ENCODE results near the gene PROKR1.
A peak's percentile ranks its signal among the peaks of the same experiment; 100 is the strongest.
"Not testable (repeated sequence)": the region's sequence is repeated elsewhere in the genome, so short reads cannot be mapped to it uniquely, and the experiment has no call there.

Gene PROKR1

GRCh38 chr2:68643011-68643873 is at the start of gene PROKR1:
Gene PROKR1 (plus strand): TSS chr2:68643579. CDS start chr2:68645822, 2,243 bp downstream.
- DNase-seq = peak; percentile 57

DNA sequence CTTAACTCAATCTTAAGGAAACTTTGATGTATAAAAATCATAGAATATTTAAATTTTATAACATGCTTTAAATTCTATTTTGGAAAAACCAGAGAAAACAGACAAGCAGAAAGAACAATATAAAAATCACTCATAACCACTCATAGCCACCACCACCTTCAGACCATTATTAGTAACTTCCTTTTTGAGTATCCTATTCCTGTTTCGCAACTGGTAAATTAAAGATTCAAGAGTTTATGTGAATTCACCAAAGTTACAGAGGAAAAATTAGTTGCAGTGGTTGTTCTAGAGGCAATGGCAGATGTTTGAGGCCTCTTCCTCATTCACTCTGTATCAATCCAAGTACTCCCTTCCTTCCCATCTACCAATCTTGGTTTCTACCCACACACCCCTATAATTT is 49.3 kb upstream of the PROKR1 start:
- DNase-seq = no peak

GRCh38 chr2:68594674-68595492 is 48.5 kb upstream of the PROKR1 start:
- no peak for DNase-seq

GRCh38 chr2:68595493-68595785 is 47.9 kb upstream of the PROKR1 start:
- DNase-seq = not testable (repeated sequence)

DNA sequence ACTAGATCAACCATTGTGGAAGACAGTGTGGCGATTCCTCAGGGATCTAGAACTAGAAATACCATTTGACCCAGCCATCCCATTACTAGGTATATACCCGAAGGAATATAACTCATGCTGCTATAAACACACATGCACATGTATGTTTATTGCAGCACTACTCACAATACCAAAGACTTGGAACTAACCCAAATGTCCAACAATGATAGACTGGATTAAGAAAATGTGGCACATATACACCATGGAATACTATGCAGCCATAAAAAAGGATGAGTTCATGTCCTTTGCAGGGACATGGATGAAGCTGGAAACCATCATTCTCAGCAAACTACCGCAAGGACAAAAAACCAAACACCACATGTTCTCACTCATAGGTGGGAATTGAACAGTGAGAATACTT is 42.9 kb upstream of the PROKR1 start:
- not testable (repeated sequence) for DNase-seq

DNA sequence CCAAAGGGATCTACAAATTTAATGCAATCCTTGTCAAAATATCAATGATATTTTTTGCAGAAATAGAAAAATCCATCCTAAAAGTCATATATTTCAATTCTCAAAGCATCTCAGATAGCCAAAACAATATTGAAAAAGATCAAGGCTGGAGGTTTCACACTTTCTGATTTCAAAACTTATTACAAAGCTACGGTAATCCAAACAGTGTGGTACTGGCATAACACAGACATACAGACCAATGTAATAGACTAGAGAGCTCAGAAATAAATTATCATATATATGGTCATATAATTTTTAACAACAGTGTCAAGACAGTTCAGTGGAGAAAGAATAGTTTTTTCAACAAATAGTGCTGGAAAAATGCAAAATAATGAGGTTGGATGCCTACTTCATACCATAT is 40.3 kb upstream of the PROKR1 start:
- no peak for DNase-seq

DNA sequence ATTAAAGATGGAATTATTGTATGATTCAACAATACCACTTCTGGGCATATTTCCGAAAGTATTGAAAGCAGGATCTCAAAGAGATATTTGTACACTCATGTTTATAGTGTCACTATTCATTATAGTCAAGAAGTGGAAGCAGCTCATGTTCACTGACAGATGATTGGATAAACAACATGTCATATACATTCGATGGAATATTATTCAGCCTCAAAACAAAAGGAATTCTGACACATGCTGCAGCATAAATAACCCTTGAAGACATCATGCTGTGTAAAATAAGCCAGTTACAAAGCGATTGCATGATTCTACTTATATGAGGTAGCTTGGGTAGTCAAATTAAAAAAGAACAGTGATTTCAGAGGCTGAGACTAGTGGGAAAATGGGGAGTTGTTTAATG is 39.3 kb upstream of the PROKR1 start:
- DNase-seq = no peak

DNA sequence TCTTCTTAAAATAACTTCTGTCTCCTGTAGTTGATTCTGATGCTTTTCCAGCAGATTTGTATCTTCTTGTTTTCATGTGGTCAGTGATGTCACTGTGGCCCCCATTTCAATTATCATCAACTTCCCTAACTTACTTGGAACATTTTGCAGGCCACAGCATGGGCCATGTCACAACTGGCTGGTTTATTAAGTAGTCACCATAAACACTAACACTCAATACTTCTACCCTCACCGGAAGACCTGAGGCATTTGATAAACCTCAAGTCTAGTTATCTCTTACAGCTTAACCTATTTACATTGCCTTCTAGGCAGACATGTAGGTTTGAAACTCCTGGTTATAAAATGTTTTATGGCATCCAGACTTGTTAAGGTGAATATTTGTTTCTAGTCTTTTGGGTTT is 37.4 kb upstream of the PROKR1 start:
- DNase-seq = no peak

DNA sequence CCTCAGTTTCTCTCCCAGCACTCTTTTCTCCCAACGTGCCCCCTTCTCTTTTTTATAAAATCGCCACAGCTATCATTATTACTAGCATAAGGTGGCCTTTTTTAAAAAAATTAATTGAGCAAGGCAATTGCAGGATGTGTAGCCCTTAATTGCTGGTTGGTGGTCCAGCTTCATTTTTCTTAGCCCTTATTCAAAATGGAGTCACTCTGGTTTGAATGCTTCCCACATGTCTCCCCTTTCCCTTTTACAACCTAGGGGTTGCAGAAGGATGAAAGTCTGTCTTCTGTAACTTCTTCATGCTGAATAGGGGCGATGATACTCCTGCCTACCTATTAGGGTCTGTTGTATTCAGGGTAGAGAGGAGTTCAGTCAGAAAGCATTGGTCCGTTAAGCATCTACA is 36.6 kb upstream of the PROKR1 start:
- DNase-seq = no peak

DNA sequence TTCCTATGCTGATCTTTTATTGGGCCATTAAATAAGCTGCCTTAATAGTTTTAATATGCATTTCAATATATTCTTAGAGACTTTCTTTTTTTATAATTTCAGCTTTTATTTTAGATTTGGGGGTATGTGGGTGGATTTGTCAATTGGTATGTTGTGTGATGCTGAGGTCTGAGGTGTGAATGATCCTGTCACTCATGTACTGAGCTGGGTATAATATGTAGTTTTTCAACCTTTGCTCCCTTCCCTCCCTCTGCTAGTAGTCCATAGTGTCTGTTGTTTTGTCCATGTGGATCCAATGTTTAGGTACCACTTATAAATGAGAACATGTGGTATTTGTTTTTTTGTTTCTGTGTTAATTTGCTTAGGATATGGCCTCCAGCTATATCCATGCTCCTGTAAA is 35.5 kb upstream of the PROKR1 start:
- no peak for DNase-seq

GRCh38 chr2:68612765-68613519 is 30.4 kb upstream of the PROKR1 start:
- no peak for DNase-seq

- DNase-seq = no peak
Observed at GRCh38 chr2:68620772-68621171, 22.6 kb upstream of the PROKR1 start.

DNA sequence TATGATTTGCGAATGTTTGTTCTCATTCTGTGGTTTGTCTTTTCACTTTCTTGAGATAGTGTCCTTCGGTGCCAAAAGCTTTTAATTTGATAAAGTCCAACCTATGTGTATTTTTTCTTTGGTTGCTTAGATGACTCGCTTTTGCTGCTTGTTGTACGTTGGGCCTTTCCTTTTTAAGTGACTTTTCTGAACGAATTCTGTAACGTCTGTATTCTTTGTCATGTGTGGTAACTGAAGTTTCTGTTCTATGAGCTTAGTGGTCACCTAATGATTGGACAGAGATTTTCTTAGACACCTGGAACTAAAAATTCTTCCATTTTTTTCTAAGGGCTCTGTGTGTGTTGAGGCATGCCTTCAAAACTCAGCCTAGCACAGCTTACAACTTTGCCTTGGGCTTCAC is 19.6 kb upstream of the PROKR1 start:
- DNase-seq = no peak

GRCh38 chr2:68627615-68628014 is 15.8 kb upstream of the PROKR1 start:
- DNase-seq = no peak

DNA sequence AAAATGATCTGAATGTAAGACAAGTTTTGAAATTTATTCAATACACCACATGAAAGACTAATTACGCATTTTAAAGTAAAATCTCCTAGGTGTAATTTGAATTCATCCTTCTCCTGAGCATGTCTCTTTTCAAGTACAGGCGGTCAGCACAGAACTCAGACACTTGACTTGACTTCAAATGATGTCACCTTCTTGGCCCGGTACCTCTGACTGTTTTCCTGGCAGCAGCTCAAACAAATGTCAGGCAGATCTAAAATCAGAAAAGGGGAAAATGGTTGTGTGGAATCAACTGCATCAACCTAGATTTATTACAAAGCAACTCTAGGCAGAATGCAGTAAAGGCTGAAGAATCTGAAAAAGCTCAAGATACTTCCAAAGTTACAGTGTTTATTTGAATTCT is 11.4 kb upstream of the PROKR1 start:
- DNase-seq = peak; percentile 67

DNA sequence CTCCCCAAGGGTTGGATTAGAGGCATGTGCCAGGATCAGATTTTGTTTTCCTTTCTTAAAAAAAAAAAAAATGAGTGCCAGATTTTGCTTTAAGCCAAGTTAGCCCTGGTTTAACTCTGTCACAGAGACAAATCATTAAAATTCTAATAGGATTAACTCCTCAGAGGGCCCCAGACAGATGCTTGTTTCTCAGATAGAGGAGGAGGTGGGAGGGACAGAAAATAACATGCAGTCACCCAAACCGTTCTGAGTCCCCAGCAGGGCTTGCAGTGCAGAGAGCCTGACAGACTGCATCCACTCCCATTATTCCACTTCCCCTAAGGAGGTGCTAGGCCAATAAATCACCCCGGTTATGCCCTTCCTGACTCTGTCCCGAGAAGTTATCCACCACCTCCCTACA is 6.3 kb upstream of the PROKR1 start:
- no peak for DNase-seq

- DNase-seq = no peak
Observed at GRCh38 chr2:68643874-68644485, 601 bp downstream of the PROKR1 start.

- DNase-seq = no peak
Observed at GRCh38 chr2:68645523-68645922, 2.1 kb downstream of the PROKR1 start.

GRCh38 chr2:68646303-68646702 is 2.9 kb downstream of the PROKR1 start:
- DNase-seq = no peak

DNA sequence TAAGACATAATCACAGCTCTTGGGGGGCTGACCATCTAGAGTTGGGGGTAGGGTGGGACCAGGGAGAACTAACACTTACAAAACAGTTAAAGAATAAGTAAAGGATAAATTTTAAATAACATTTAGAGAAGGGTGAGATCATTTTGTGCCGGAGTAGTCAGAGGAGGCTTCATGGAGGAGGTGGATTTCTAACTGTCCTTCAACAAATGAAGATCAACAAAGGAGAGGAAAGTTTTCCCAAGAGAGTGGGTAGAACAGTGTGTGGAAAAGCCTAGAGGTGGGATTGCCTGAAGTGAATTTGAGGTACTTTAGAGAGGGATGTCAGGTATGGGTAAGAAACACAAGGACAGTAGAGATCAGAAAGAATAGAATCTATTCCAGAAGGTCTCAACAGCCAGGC is 7.3 kb downstream of the PROKR1 start:
- no peak for DNase-seq

- DNase-seq = no peak
Observed at GRCh38 chr2:68653034-68653433, 9.7 kb downstream of the PROKR1 start.

- no peak for DNase-seq
Observed at GRCh38 chr2:68653538-68653982, 10.2 kb downstream of the PROKR1 start.

- DNase-seq = no peak
Observed at GRCh38 chr2:68658266-68658665, 14.9 kb downstream of the PROKR1 start.

Data from NCI-H1105 treated with DMSO at 0.1 percent for 48 hours (cell line).